HG03457 (cell line): ENCODE measurements around the gene WNT9B.
A peak's percentile ranks its signal among the peaks of the same experiment; 100 is the strongest.
"Not testable (repeated sequence)": the region's sequence is repeated elsewhere in the genome, so short reads cannot be mapped to it uniquely, and the experiment has no call there.

ENCODE experiments used
- ATAC-seq: cut with Tn5 transposase; IDR thresholded peaks from one replicate; pipeline ENCODE4 v1.9.1; 2021; ENCODE audit warnings: moderate number of reproducible peaks; ENCODE audit not compliant: unreplicated experiment

Gene WNT9B

DNA sequence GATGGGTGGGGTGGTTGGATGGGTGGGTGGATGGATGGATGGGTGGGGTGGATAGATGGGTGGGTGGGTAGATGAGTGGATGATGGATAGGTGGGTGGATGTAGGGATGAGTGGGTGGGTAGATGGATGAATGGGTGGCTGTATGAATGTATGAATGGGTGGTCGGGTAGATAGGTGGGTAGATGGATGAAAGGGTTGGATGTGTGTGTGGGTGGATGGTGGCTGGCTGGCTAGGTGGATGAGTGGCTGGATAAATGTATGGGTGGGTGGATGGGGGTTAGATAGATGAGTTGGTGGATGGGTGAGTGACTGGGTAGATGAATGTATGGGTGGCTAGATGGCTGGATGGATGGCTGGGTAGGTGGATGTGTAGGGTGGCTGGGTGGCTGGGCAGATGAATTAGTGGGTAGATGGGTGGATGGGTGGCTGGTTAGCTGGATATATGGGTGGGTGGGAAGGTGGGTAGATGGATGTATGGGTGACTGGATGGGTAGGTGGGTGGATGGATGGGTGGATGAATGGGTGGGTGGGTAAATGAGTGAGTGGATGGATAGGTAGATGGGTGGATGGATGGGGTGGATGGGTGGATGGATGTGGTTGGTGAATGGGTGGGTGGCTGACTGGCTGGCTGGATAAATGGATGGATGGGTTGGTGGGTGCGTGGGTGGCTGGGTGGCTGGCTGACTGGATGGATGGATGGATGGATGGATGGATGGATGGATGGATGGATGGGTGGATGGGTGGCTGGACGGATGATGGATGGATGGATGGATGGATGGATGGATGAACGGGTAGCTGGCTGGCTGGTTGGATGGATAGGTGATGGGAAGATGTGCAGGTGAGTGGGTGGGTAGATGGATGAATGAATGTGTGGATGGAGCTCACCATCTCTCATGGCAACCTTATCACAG is 52.6 kb downstream of the WNT9B start:
- ATAC-seq = no peak

DNA sequence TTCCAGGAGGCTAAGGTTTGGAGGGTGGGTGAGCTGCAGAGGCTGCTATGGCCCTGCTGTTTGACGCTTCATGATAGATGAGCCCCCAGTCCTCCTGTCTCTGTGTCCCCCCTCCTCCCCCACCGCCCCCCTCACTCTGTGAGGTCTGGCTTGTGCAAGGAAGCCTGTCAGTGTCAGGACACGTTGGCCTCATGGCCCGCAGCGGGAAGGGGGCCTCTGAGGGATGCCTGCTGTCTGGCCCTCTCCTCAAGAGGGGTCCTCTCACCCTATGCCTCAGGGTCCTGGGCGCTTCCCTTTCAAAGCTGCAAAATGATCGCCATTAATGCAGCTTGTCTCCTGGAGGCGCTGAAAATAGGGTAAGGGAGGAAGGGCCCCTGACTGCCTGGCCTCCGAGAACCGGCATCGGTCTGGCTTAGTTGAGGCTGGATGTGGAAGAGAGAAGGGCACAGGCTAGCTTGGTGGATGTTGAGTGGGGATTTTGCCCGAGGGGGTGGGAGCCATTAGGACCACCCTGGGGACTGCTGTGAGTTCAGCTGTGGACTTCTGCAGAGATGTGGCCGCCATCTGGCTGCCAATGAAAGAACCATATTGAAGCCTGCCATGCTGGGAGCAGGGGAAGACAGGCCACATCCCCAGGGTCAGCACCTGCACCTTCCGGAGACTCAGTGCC is 56.8 kb downstream of the WNT9B start:
- ATAC-seq = no peak

DNA sequence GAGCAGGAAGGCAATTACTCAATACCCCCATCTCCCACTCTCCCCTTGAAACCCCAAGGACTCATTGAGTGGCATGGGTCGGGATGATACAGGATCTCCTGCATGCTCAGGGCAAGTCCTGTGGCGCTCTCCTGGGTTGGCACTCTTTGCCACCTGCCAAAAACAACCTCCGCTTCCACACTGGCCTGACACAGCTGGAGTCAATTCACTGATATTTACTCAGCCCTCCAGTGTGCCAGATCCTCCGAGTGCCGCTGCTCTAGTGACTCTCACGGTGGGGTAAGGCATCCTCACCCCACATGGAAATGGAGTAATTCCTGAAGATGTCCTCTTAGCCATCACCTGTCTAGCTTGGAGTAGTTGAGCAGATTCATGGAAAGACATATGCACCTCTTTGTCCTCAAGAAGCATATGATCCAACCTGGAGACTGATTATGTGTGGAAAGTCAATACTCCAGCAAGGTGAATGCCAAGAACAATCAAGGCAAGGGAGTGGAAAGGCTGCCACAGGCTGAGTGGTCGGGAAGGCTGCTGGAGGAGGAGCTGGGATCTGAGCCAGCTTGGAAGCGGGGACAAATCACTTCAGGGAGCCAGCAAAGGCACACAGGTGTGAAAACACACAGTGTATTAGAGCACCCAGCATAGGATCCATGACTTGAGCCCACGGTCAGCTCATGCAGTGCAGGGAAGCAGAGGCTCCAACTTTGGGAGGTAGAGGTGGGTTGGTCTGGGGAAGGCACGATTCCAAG is 59.0 kb downstream of the WNT9B start:
- no peak for ATAC-seq

DNA sequence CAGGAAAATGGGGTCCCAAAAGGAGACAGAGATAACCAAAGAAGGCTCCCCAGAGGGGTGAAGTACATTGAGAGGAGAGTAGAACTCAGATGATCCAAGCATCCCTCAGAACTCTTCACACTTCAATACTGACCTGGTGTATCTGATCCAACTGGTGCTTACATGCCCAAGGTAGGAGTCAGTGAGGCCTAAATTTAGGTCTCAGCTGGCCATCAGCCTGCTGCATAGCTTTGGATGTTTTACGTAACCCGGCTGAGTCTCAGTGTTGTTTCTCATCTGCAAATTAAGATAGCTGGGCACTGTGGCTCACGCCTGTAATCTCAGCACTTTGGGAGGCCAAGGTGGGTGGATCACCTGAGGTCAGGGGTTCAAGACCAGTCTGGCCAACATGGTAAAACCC is 59.9 kb downstream of the WNT9B start:
- no peak for ATAC-seq

DNA sequence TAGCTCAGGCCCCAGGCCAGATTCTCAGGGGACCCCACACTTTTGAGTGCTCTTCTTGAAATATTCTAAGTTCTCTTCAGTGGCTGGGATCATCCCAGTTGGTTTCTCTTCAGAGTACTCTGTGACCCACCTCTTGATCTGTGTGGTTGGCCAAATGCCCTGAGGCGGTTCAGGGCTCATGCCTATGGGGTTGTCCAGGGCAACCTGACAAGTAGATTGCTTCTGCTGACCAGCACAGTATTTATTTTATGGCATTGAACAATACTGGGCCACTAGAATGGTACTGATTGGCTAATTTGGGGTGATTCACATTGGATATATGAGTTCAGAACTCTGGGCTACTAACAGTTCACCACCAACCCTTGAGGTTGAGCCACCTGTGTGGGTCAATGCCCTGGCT is 64.2 kb downstream of the WNT9B start:
- ATAC-seq = no peak

DNA sequence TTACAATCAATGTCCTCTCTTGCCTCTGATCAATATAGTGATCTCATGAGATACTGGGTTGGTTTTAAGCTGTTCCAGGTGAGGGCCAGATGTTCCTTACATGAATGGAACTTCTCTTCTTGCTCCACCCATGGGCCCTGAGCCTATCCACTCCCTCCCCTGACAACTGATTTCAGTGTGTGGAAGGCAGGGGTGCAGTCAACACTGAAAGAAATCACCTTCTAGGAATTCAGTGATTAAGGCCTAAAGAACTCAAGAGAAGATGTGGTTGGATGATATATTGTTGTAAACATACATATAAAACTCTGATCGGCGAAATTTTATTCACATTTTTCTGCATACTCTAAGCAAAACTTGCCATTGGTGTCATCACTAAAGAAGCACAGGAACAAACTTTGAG is 64.8 kb downstream of the WNT9B start:
- ATAC-seq = no peak

DNA sequence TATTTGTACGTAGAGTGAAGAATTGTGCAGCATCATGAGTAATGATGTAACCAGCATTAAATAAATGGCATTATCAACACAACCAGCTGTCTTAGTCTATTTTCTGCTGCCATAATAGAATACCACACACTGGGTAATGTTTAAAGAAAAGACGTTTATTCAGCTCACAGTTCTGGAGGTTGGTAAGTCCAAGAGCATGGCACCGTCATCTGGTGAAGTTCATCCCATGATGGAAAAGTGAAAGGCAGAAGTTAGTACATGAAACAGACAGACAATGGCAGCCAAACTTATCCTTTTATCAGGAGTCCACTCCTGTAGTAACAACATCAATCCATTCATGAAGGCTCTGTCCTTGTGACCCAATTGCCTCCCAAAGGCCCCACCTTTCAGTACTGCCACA is 65.2 kb downstream of the WNT9B start:
- ATAC-seq = no peak

DNA sequence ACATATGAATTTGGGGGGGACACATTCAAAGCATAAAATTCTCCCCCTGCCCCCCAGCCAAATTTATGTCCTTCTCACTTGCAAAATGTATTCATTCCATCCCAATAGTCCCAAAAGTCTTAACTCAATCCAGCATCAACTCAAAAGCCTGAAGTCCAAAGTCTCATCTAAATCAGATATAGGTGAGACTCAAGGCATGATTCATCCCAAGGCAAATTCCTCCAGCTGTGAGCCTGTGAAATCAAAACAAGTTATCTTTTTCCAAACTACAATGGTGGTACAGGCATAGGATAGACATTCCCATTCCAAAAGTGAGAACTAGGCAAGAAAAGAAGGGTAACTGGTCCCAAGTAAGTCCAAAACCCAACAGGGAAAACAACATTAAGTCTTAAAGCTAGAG is 65.7 kb downstream of the WNT9B start:
- ATAC-seq = no peak

DNA sequence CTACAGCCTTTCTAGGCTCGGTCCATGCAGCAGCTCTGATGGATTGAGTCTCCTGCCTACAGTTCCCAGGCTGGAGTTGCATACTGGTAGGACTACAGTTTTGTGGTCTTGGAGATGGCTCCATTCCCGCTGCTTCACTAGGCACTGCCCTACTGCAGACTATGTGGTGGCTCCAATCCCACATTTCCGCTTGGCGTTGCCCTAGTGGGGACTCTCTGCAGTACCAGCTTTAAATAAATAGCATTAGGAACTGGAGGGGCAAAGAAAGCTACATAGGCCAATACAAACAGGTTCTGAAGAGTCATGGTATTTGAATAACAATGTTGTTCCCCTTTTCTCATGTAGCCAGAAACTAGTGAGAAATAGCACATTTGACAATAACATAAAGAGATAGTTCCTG is 66.1 kb downstream of the WNT9B start:
- no peak for ATAC-seq

DNA sequence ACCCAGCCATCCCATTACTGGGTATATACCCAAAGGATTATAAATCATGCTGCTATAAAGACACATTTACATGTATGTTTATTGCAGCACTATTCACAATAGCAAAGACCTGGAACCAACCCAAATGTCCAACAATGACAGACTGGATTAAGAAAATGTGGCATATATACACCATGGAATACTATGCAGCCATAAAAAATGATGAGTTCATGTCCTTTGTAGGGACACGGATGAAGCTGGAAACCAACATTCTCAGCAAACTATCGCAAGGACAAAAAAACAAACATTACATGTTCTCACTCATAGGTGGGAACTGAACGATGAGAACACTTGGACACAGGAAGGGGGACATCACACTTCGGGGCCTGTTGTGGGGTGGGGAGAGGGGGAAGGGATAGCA is 70.6 kb downstream of the WNT9B start:
- ATAC-seq = not testable (repeated sequence)

DNA sequence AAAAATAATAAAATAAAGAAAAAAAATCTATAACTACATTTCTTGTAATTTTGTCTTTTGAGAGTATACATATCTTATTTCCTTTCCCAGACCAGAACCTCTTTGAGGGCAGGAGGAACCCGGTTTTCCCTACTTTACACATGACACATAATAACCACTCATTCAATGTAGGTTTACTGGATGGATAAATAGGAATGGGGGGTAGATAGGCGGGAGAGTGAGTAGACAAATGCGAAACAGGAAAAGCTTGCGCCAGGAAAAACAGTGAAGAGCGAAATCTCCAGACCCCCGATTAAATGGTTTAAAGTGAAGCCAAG is 71.1 kb downstream of the WNT9B start:
- ATAC-seq = no peak

DNA sequence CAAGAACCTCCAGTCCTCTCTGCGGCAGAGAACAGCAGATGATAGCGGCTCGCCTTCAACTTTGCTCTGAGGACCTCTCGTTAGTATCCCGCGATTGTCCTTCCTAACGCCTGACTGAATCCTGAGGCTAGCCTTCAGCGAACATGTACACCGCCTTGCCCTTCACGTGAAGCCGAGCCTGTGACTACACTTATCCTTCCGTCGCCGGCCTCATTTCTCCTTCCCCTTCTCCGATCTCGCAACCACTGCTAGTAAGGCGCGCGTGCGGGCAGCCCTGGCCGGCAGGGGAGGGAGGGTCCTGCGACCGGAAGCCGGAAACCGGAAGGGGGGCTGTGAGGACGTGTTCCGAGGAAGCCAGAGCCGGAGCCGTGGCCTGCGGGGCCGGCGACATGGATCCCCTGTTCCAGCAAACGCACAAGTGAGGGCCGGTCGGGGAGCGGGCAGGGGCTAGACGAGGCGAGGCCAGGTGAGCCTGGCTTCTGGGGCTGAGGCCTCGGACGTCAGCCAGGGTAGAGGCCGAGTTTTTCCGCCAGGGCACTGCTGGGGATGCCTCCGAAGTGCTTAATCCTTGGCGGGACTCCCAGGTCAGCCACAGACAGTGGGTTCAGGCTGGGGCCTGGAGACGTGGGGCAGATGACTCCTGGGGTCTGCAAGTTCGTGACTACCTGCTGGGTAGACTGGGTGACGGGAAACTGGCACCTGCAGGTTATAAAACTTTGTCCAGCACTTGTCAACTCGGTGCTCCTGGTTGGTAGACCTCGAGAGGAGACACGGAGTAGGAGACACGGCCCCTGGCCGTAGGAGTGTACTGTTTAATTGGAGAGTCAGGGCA is 71.6 kb downstream of the WNT9B start, which contains the start of gene GOSR2:
Gene GOSR2, plus strand, starts transcription at position 357 of the 832 bp plus-strand sequence. Its CDS starts 33 bp downstream, at position 390.
- peak; percentile 80 for ATAC-seq

DNA sequence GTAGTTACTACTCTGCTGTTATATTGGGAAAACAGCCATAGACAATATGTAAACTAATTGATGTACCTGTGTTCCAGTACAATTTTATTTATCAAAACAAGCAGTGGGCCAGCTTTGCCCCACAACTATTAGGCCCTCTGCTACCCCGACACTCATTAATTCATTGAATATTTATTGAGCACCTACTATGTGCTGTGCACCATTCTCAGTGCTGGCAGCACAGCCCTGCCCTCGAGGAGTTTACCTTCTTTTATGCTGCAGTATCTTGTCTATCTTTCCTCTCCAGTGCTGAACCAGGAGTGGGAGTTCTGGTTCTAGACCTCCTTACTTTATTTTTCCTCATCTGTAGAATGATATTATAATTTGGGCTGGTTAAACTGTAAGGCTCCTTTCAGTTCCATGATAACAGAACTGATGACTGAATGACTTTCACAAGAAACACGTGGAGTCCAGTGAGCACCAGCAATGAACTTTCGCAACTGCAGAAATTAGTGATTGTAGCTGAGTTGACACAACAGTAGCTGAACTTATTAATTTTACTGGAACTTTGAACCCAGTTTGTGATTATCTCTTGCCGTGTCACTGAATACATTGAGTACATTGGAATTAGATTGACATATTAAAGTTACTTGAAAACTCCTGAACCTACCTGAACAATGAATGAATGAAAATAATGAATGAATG is 73.9 kb downstream of the WNT9B start:
- ATAC-seq = no peak

DNA sequence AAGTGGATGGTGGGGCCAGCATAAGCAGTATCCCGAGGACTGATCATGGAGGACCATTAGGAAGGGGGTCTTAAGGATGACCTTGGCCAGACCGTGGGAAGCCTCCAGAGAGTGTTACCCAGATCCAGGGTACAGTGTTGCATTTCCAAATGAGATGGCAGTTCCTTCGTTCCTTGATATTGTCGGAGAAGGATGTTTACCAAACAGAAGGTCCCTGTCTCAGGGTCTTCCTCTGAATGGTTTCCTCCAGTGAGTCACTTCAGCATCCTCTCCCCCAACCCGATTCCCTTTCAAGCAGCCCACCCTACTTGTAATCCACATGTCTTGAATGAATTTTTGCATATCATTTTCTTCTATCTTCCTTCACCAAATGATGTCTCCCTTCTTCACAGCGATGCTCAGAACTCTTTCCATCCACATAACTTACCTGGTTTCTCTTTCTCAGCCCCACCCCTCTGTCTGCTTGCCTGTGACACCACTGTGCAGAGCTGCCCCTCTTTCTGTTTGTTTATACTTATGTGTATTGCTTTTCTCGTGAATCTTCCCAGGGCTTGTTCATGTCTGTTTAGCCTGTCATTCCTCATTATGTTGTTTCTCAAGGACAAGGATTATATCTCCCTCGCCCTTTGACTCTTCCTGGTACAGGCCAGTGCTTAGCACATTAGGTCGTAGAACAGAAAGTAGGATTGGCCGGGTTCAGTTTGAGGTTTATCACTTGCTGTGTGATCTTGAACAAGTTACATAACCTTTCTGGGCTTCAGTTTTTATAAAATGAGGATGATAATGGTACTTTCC is 77.3 kb downstream of the WNT9B start:
- no peak for ATAC-seq

DNA sequence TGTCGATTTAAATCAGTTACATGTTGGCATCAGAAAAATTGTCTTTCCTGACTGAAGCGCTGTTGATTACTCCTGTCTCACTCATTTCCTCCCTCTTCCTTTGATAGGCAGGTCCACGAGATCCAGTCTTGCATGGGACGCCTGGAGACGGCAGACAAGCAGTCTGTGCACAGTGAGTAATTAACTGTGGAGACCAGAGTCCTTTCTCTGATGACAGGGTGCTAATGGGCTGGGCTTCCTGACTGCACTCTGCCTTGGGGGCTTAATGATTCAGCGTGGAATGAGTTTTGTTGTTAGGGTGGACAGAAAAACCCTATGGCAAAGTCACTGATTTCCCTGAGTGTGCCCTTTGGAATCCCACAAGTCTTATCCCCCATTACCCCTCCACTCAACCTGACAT is 78.0 kb downstream of the WNT9B start:
- no peak for ATAC-seq

DNA sequence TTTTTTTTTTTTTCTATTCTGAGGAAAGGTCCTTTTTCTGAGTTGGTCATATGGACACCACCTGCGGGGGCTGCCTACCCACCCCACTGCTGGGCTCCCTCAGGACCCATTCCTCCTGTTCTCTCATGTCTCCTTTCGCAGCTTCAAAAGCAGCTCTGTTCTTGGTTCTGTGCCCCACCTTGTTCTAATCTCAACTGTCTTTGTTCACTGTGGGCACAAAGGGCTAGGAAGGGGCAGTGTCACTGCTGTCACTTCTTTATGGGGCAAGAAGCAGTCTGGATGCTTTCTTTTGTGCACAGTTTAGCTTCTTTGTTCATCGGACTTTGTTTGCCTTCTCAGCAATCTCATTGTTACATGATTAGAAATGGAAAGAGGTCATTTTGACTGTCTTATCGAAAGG is 78.7 kb downstream of the WNT9B start:
- ATAC-seq = no peak

DNA sequence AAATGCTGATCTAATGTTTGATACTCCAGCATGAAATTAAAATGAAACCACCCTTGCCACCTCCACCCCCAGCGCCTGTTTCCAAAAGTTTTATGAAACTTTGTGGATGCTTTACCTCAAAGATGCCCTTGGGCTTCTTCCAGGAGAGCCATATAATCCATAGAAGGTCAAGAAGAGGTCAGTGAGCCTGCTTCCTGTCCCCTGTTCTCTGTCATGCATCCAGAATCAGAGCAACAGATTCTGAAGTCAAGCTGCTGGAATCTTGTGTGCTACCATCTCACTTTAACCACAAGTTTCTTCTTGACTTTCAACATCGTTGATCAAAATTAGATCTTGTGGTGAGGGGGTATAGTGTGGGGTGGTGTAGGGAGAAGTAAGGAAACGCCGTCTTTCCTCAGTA is 80.2 kb downstream of the WNT9B start:
- no peak for ATAC-seq

DNA sequence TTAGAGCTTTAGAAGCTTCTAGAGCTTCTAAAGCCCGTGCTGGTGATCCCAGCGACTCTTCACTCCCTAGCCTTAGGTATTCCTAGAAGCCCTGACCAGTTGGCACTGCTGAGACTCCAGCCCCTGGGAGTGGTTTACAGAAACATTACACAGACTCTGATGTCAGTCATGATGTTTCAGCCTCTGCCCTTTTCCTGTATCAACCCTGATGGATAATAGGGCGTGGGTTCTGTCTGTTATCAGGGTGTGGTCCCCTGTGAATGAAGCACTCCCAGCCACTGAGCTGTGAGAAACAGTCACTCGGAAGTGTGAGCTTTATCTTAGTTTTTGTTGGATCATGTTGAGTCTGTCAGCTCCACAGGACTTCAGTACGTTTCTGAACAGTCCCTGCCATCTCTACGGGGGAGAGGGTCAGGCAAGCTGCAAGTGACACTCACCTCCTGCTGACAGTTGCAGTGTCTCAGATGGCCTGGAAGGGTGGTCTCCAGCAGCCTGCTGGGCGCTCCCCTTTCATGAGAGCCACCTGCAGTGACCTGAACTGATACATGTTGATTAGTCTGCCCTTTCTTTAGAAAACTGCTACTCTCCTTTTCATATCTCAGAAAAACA is 84.4 kb downstream of the WNT9B start:
- no peak for ATAC-seq
